ENCODE measurements around the gene COA7.

DNA sequence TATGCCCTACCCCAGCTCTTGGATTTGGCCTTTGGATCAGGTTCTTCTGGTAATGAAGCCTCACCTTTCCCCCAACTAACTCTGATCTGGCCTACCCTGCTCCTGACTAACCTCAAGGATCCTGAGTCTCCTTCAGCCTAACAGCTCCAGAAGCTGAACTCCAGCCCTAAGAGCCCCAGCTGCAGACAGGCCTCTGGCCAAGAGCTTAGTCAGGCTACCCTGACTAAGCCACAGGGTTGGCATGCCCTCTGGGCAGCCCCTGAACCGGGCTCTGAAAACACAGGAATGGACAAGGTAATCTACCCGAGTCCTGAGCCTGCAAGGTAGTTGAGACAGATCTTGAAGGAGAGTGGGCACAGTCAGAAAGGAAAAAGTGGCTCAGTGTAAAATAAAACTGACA, 29.4 kb downstream of the COA7 start:
- TF ChIP-seq ZNF384 (IDR thresholded peaks at IDR 0.05) (no peak), NFRKB (IDR thresholded peaks at IDR 0.05) (no peak), HDGF (IDR thresholded peaks at IDR 0.05; ENCODE audit: borderline replicate concordance) (no peak), CTBP1 (IDR thresholded peaks at IDR 0.05; ENCODE audit: borderline replicate concordance) (no peak), TARDBP (IDR thresholded peaks at IDR 0.05) (no peak)
